NOMO-1 (cell line): ENCODE data around the gene MIA2.

Experiments
- DNase-seq, 2 experiments: peaks; one replicate each; lab custom pipeline; 2025; ENCODE audit not compliant: unreplicated experiment in 2 of 2; lab: John Stamatoyannopoulos, UW

The MIA2 gene

GRCh38 chr14:39382463-39382862, 148.7 kb downstream of the MIA2 start:
- DNase-seq: no peak

GRCh38 chr14:39383026-39383660, 149.4 kb downstream of the MIA2 start:
- no peak for DNase-seq

GRCh38 chr14:39383741-39384140, 150.0 kb downstream of the MIA2 start:
- no peak for DNase-seq

GRCh38 chr14:39384177-39384576, 150.5 kb downstream of the MIA2 start:
- no peak for DNase-seq

GRCh38 chr14:39393289-39393688, 159.6 kb downstream of the MIA2 start:
- no peak for DNase-seq

DNA sequence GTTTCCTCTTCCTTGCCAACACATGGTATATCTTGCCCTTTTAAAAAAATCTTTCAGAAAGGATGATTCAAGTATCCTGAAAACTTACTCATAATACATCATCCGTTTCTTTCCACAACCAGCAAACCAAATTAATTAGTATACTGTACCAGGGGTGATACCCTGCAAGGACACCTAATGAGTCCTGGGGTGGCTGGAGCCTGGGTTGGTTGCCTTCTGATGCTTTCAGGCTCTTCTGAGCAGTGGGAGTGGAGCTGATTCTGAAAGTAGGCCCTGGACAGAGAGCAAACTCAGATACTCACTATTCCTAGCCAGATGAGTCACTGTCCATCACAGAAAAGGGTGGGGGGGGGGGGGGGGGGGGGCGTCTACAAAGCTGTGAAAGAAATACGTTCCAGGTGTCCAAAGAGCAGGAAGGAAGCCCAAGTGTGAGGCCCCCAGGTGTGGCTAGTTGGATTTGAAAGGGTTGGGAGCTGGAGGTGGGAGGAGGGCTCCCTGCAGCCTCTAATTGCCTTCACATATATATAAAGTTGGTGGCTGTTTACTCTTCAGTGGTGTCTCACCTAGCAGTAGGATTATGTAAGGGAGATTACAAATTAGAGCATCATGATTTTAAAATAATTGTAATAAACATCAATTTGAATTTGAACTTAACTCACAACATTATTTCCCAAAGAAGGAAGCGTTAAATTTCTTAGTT, 162.0 kb downstream of the MIA2 start:
- no peak for DNase-seq

GRCh38 chr14:39396448-39396847, 162.7 kb downstream of the MIA2 start:
- DNase-seq: no peak

DNA sequence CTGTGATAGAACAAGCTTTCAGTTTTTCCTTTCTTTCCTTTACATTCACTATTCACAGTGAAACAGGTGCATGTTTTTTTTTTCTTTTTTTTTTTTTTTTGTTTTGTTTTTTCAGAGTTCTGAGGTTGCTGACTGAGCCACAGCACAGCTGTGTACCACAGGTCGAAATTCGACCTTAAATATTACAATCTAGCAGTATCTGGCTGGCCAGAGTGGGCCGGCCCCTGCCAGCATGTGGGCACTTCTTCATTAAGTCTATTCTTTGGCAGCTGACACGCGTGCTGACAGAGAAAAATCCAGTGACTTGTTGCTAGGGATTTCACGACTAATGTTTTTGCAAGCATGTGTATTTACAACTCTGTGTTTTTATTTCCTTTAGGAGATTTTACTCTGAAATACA, 164.7 kb downstream of the MIA2 start:
- DNase-seq: no peak

DNA sequence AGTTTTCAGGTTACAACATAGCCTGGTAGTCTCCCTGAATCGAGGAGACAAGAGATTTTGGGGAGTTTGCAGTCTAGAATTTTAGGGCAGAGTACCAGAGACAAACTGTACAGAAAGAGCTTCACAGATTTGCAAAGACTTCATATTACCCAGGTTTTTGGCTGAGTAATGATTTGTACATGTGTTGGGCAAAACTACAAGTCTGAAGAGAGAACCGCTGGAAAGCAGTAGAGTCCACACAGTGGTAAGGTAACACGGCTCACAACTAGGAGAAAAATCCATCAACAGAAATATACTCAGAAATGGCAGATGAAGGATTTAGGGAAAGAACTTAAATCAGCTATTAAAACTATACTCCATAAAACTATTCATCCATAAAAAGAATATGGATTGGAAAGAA, 172.8 kb downstream of the MIA2 start:
- DNase-seq: no peak

DNA sequence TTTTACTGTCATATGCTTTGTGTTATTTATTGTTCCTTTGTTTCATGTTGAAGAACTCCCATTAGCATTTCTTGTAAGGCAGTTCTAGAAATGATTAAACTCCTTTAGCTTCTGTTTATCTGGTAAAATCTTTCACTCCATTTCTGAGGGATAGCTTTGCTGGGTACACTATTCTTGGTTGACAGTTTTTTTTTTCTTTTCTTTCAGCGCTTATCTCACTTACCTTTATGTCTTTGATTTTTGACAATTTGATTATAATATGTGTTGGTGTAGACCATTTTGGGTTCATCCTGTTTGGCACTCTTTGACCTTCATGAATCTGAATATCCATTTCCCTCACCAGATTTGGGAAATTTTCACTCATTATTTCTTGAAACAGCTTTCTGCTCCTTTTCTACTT, 182.4 kb downstream of the MIA2 start:
- no peak for DNase-seq

DNA sequence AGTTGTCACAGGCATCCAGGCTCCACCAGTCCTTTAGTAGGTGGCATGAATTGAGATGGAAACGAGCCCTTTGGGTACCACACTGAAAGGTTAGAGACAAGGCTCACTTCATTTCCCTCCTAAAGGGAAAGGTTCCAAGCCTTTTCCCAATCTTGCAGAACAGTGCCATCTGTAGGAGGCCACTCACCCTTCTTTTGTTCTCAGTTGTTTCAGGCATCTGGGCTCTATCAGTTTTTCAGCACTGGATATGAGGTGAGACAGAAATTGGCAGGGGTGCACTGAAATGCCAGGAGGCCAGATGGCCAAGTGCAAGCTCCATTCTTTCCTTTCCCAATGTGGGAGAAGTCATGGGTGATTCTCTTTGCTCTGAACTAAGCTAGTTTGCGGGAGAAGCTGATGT, 183.3 kb downstream of the MIA2 start:
- DNase-seq: no peak

DNA sequence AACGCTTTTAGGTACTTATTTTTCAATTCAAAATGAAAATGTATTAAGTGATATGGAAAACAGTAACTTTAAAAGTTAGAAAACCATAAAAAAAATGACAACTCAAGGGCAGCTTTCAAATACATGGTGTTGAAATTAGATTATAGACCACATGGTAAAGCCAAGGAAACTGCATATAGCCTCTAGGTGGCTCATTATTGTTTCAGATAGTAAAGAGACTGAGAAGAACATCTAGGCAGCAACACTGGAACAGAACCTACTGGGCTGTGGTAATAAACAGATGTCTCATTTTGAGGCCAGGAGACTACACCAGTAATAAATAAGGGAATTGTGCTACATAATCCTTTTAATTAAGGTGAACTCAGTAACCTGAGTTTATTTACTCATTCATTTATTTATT, 185.6 kb downstream of the MIA2 start:
- no peak for DNase-seq

DNA sequence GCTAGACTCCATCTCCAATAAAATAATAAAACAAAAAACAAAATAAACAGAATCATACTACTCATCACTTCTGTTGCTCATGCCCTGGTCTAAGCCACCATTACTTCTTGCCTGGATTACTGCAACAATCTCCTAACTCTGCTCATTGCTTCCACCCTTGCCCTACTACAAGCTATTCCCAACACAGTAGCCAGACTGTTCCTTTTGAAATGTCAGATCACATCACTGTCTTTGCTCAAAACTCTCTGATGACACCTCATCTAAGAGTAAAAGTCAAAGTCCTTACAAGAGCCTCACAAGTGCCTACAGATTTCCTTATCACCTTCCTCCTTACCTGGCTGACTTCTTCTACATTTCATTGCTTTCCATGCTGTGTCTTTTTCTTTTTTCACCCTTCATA, 188.5 kb downstream of the MIA2 start:
- no peak for DNase-seq

DNA sequence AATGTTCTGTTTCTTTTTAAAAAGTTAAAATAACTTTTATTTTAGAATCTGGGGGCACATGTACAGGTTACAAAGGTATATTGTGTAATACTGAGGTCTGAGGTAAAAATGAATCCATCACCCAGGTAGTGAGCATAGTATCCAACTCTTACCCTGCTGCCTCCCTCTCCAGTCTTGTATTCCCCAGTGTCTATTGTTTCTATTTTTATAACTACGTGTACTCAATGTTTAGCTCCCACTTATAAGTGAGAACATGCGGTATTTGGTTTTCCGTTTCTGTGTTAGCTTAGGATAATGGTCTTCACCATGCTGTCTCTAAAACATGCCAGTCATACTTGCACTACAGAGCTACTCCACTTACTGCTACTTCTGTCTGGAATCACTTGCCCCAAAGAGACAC, 190.1 kb downstream of the MIA2 start:
- no peak for DNase-seq

- no peak for DNase-seq
Measured at GRCh38 chr14:39425947-39426346, 192.2 kb downstream of the MIA2 start.

GRCh38 chr14:39426605-39427004, 192.9 kb downstream of the MIA2 start:
- peak in 1 of 2 experiments; percentile 17 for DNase-seq

- DNase-seq: no peak
Measured at GRCh38 chr14:39428118-39428517, 194.4 kb downstream of the MIA2 start.

DNA sequence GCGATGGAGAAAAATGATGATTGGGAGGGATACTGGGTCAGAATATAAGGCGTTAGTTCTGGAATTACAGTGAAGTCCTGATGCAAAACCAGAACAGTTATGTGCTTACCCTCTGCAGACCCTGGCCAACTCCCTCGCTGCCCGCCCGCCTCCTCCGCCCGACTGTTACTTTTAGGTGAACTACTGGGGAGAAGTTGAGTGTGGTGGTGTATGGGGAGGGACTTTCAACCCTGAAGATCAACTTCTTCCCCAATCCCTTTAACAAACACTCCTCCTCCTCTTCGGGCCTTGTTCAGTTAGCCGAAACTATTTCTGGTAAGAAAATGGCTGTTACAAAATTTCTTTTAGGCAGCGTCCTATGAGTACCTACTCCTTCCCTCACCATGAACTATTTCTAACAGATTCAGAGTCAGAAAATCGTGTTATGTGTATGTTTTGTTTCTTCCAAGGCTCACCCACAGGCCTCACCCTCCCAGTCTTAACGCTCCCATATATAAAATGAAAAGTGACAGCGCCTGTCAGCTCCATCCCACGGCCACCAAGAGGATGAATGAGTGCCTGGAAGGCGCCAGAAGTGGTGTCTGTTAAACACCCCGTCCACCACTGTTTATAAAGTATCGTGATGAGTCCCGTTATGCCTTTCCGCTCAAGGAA, 197.2 kb downstream of the MIA2 start:
- DNase-seq: peak; percentile 27 to 39

DNA sequence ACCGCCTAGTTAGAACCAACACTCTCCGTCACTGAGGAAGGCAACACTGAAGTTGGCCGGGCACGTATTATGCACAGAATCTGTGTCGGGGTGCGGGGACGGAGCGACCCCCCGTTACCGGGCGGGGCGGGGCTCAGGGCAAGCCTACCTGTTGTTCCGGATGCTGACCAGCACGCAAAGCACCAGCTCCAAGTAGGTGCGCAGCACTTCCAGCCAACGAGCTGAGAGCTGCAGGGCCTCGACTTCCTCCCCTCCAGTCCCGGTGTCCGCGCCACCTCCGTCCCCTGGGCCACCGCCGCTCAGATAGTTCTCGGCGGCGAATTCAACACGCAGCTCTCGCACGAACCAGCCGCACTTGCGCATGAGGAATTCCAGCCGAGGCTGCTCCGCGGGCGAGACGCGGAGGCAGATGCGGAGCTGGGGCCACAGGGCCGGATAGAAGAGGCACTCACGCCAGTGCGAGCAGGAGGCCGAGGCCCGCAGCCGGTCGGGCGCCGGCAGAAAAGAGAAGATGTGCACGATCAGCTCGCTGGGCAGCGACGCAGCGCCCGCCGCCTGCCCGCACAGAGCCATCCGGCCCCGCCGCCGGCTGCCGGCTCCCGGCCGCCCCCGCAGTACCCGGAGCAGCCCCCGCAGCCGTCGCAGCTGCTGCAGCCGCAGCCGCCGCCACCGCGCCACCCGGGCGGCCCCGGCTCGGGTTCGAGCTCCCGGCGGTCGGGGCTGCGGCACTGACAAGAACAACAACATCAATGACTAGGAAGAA, 197.9 kb downstream of the MIA2 start:
- peak in 1 of 2 experiments; percentile 45 for DNase-seq

GRCh38 chr14:39432179-39432618, 198.5 kb downstream of the MIA2 start, which contains the start of gene FBXO33:
Gene FBXO33 (minus strand): TSS chr14:39432433. CDS start chr14:39432162, 271 bp downstream.
- DNase-seq: peak; percentile 94
